NCI-H1436 (cell line): ENCODE measurements around the gene SLC38A8.

Source experiments
- DNase-seq: peaks from one replicate; lab custom pipeline; 2025; lab: John Stamatoyannopoulos, UW

Gene SLC38A8

GRCh38 chr16:84042308-84042878 lies at the start of gene SLC38A8:
SLC38A8 (minus strand) TSS chr16:84042795; CDS start chr16:84042157, 638 bp downstream.
- no peak for DNase-seq

- no peak for DNase-seq
Observed at GRCh38 chr16:84091460-84091859, 48.9 kb upstream of the SLC38A8 start.

GRCh38 chr16:84090211-84090610 lies 47.6 kb upstream of the SLC38A8 start:
- no peak for DNase-seq

- no peak for DNase-seq
Observed at GRCh38 chr16:84088695-84089395, 46.2 kb upstream of the SLC38A8 start.

- no peak for DNase-seq
Observed at GRCh38 chr16:84087466-84088151, 45.0 kb upstream of the SLC38A8 start.

- DNase-seq: no peak
Observed at GRCh38 chr16:84087001-84087400, 44.4 kb upstream of the SLC38A8 start.

GRCh38 chr16:84086341-84086740 lies 43.7 kb upstream of the SLC38A8 start:
- no peak for DNase-seq

GRCh38 chr16:84085773-84086172 lies 43.2 kb upstream of the SLC38A8 start:
- DNase-seq: no peak

GRCh38 chr16:84085271-84085667 lies 42.7 kb upstream of the SLC38A8 start:
- no peak for DNase-seq

GRCh38 chr16:84084570-84085270 lies 42.1 kb upstream of the SLC38A8 start:
- peak; percentile 65 for DNase-seq

GRCh38 chr16:84082835-84083569 lies 40.4 kb upstream of the SLC38A8 start:
- no peak for DNase-seq

GRCh38 chr16:84082110-84082509 lies 39.5 kb upstream of the SLC38A8 start:
- no peak for DNase-seq

GRCh38 chr16:84081446-84081989 lies 38.9 kb upstream of the SLC38A8 start:
- DNase-seq: no peak

- no peak for DNase-seq
Observed at GRCh38 chr16:84080813-84081212, 38.2 kb upstream of the SLC38A8 start.

GRCh38 chr16:84080378-84080777 lies 37.8 kb upstream of the SLC38A8 start:
- DNase-seq: no peak

- no peak for DNase-seq
Observed at GRCh38 chr16:84079664-84080063, 37.1 kb upstream of the SLC38A8 start.

- no peak for DNase-seq
Observed at GRCh38 chr16:84075376-84075775, 32.8 kb upstream of the SLC38A8 start.

GRCh38 chr16:84074721-84075120 lies 32.1 kb upstream of the SLC38A8 start:
- no peak for DNase-seq

- DNase-seq: no peak
Observed at GRCh38 chr16:84072014-84072413, 29.4 kb upstream of the SLC38A8 start.

- DNase-seq: no peak
Observed at GRCh38 chr16:84071121-84071520, 28.5 kb upstream of the SLC38A8 start.

- DNase-seq: no peak
Observed at GRCh38 chr16:84069540-84069939, 26.9 kb upstream of the SLC38A8 start.
